SK-N-DZ (cell line): ENCODE results near the gene KLHL30.
A peak's percentile ranks its signal among the peaks of the same experiment; 100 is the strongest.

ENCODE experiments used
- DNase-seq: peaks from one replicate; pipeline ENCODE4 v3.0.0-alpha.2; 2015; ENCODE audit warnings: low spot score

The KLHL30 gene

GRCh38 chr2:238117199-238118154, 21.0 kb upstream of the KLHL30 start:
- DNase-seq = no peak

GRCh38 chr2:238119756-238120462, 18.6 kb upstream of the KLHL30 start:
- no peak for DNase-seq

GRCh38 chr2:238120463-238121298, 17.8 kb upstream of the KLHL30 start:
- peak; percentile 76 for DNase-seq

- DNase-seq = no peak
Measured at GRCh38 chr2:238121511-238122286, 16.8 kb upstream of the KLHL30 start.

DNA sequence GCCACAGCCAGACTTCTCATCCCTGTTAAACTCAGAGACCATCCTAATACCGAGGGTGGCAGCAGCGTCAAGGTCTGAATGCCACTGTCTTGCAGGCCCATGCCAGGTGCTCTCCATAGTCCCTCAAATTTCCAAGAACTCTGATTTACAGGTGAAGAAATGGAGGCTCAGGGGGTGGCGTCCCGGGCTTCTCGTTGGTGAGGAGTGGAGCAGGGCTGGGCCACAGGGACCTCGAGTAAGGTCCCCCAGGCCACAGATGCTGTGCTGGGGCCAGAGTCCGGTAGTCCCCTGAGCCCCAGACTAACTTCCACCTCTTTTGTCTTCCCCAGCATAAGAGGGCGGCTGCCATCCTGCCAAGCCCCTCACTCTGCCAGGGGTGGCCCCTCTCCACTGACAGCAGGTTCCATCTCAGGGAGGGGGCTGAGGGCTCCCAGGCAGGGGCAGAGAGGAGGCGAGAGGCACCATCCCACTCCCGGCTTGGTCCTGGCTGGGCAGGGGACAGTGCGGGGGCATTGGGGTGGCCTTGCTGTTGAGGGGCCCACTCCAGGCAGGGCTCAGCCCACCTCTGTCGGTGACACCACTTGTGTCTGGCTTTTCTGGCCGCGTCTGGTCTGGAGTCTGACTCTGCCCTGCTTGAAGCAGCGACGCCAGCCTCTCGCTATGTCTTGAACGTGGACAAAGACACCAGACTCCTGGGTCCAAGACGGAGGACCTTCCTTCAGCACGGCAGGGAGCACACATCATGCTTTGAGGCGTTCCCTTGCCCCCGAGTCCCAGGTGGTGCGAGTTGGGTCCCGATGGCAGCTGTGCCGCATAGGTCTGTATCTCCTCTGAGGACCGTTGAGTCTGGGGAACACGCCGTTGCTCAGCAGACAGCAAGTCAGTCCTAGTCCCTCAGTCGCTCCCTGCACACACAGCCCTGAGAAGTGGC, 15.9 kb upstream of the KLHL30 start:
- no peak for DNase-seq

GRCh38 chr2:238123218-238123971, 15.1 kb upstream of the KLHL30 start:
- no peak for DNase-seq

- DNase-seq = no peak
Measured at GRCh38 chr2:238123991-238124470, 14.4 kb upstream of the KLHL30 start.

GRCh38 chr2:238124488-238125126, 13.9 kb upstream of the KLHL30 start:
- DNase-seq = no peak

DNA sequence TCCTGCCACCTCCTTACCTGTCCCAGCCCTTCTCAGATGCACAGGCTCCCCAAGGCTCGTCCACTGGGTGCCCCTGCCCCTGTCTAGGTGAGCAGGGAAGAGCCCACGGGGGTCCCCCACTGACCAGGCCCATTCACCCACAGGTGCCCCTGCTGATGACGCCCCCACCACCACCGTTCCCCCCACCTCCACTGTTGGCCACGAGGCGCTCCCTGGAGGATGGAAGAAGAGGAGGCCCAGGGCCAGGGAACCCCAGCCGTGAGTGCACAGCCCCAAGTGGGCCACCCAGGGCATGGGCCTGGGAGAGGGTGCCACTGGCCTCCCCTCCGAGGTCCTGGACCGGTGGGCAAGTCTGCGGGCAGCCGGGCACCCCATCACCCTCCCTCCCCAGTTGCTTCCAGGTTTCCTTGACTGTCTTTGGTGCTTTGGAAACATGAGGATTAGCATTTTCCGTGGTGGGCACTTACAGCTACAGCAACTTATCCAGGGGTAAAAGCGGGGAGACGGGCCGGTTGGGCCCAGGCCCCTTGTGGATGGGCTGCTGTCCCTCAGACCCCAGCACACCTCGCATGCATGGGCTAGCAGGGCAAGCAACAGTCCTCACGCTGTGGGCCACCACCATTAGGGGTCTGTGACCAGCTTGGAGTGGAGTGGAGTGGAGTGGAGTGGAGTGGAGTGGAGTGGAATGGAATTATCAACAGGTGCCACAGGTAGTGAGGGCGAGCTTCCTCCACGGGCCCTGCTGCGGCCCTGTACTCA, 13.2 kb upstream of the KLHL30 start:
- no peak for DNase-seq

GRCh38 chr2:238126338-238126737, 12.1 kb upstream of the KLHL30 start:
- DNase-seq = no peak

- no peak for DNase-seq
Measured at GRCh38 chr2:238126775-238127164, 11.7 kb upstream of the KLHL30 start.

GRCh38 chr2:238127165-238128060, 11.1 kb upstream of the KLHL30 start:
- DNase-seq = peak; percentile 65

DNA sequence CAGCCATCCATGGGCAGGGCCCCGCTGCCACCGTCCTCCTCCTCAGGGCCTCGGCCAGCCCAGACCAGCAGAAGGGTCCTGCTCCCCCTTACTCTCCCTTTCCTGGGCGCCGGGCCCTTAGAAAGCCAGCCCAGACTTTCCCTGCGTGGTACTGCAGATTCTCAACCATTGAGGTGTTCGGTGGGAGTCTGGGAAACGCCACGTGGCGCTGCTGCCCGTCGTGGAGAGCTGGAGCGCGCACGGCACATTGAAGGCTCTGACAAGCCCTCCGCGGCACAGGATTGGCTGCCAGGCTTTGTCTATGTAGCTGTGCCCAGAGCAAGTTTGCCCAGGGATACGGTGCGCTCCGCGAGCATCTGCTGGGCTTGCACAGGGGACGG, 10.4 kb upstream of the KLHL30 start:
- DNase-seq = no peak

DNA sequence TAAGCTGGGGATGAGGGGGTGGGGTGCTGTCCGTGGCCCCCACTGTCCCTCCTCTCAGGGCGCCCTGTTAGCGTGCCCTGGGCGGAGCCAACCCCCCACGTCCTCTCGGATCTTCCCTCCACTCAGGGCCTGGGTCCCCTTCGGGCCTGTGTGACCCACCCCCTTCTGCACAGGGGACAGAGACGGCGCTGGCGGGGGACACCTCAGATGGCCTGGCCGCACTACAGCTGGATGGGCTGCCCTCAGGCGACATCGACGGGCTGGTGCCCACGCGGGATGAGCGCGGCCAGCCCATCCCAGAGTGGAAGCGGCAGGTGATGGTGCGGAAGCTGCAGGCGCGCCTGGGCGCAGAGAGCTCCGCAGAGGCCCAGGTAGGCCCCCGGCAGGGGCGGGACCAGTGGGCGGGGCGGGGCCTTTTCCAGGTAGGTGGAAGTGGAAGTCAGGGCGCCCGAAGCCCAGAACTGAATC, 9.9 kb upstream of the KLHL30 start:
- no peak for DNase-seq

GRCh38 chr2:238129166-238130010, 9.1 kb upstream of the KLHL30 start:
- no peak for DNase-seq
